Fibroblast of lung (primary cell): Measurements from ENCODE around the gene CSRNP3.

Experiments
- CTCF ChIP-seq, 2 donors: IDR thresholded peaks in 1 of 2; conservative IDR thresholded peaks in 1 of 2; 1 replicate in 1 of 2; 2 replicates in 1 of 2; pipeline ENCODE4 v1.5.1; 2011 to 2012; ENCODE audit warnings: low read length in 2 of 2, control low read depth in 1 of 2, inconsistent platforms in 1 of 2, low read depth in 1 of 2, mild to moderate bottlenecking in 1 of 2
- EZH2 ChIP-seq: IDR thresholded peaks from 2 replicates; pipeline ENCODE4 v1.5.1; 2012; ENCODE audit warnings: low read length, control low read depth, mild to moderate bottlenecking; ENCODE audit errors: missing control alignments

- TF ChIP-seq CTCF (conservative IDR thresholded peaks at IDR 0.05 in 1 of 2, IDR thresholded peaks at IDR 0.05 in 1 of 2; ENCODE audit: low read depth in 1 of 2, low read length in 2 of 2), result no peak
- no peak for TF ChIP-seq EZH2
Measured at GRCh38 chr2:165513479-165513878, 44.0 kb downstream of the CSRNP3 start.
